Esophagus muscularis mucosa (tissue), 3 donors: ENCODE data around the gene SIX3.

Source experiments
- CTCF ChIP-seq, 3 experiments: fragments of 200-600 bp in 2 of 3; fragments of 450-650 bp in 1 of 3; sonication (generic) in 2 of 3; IDR thresholded peaks; one replicate each; pipeline ENCODE4 v1.5.1; 2017 to 2019; ENCODE audit warnings: antibody characterized with exemption in 3 of 3, mild to moderate bottlenecking in 2 of 3, moderate library complexity in 1 of 3
- POLR2A ChIP-seq: fragments of 450-650 bp; IDR thresholded peaks from one replicate; pipeline ENCODE4 v1.6.1; 2017; ENCODE audit warnings: antibody characterized with exemption, moderate library complexity, mild to moderate bottlenecking, low read depth

GRCh38 chr2:44989176-44989575, 47.7 kb downstream of the SIX3 start:
- TF ChIP-seq CTCF (IDR thresholded peaks at IDR 0.05): no peak
- TF ChIP-seq POLR2A: no peak
